ENCODE measurements around the gene ZNF618. TPM values are rescaled to one million over a fixed set of nuclear protein-coding genes. Genes with fewer than 3 reads are reported as not detected.

The ZNF618 gene
- 10.2 TPM for total RNA-seq
- long read RNA-seq, partial matches to known transcripts, result 6 of 25 reads
- long read RNA-seq, other reads (novel, unspliced or antisense), result 19 of 25 reads

GRCh38 chr9:113876151-113876992 lies at the start of gene ZNF618:
TSS of gene ZNF618 (plus strand) at chr9:113876309. CDS start at chr9:113876381, 72 bp downstream.
- H3K36me3 ChIP-seq, result no peaks in the 10 kb centered on the region
- peak; percentile 45 for TF ChIP-seq CTCF (IDR thresholded peaks at IDR 0.05)
- peak; percentile 69 to 88 for ATAC-seq
- H3K4me3 ChIP-seq, result peak within 1 kb of the TSS; percentile 83
- intact Hi-C loops (cut with DNase I), result no loop called here
- H3K27me3 ChIP-seq (ENCODE audit: low read depth), result no peaks in the 10 kb centered on the region
- peak within 1 kb of the TSS; percentile 77 for H3K27ac ChIP-seq
- peak; percentile 53 for DNase-seq
- H3K9me3 ChIP-seq, result no peaks in the 10 kb centered on the region
- peaks cover 10% of the 10 kb centered on the region for H3K4me1 ChIP-seq

- no peaks in the 10 kb centered on the region for H3K36me3 ChIP-seq
- H3K27me3 ChIP-seq (ENCODE audit: low read depth), result no peaks in the 10 kb centered on the region
- no peak for DNase-seq
- H3K27ac ChIP-seq, result no peak overlapping the region
- no peak for TF ChIP-seq CTCF (IDR thresholded peaks at IDR 0.05)
- intact Hi-C loops (cut with DNase I), result no loop called here
- no peak for ATAC-seq
- no peaks in the 10 kb centered on the region for H3K4me1 ChIP-seq
- H3K9me3 ChIP-seq, result peaks cover 13% of the 10 kb centered on the region
- H3K4me3 ChIP-seq, result no peak overlapping the region
Measured at GRCh38 chr9:113828221-113828620, 47.9 kb upstream of the ZNF618 start.

GRCh38 chr9:113837334-113837733 lies 38.8 kb upstream of the ZNF618 start:
- H3K27me3 ChIP-seq (ENCODE audit: low read depth), result no peaks in the 10 kb centered on the region
- H3K36me3 ChIP-seq, result no peaks in the 10 kb centered on the region
- no peak overlapping the region for H3K4me3 ChIP-seq
- ATAC-seq (no peak), DNase-seq (no peak)
- H3K4me1 ChIP-seq, result no peaks in the 10 kb centered on the region
- intact Hi-C loops (cut with DNase I), result no loop called here
- TF ChIP-seq CTCF (IDR thresholded peaks at IDR 0.05), result no peak
- H3K27ac ChIP-seq, result no peak overlapping the region
- H3K9me3 ChIP-seq, result peaks cover 11% of the 10 kb centered on the region

GRCh38 chr9:113842086-113842485 lies 34.0 kb upstream of the ZNF618 start:
- no peak for TF ChIP-seq CTCF (IDR thresholded peaks at IDR 0.05)
- no peaks in the 10 kb centered on the region for H3K36me3 ChIP-seq
- intact Hi-C loops (cut with DNase I), result no loop called here
- H3K9me3 ChIP-seq, result peaks cover 5% of the 10 kb centered on the region
- H3K4me3 ChIP-seq, result no peak overlapping the region
- DNase-seq (no peak), ATAC-seq (no peak)
- H3K27me3 ChIP-seq (ENCODE audit: low read depth), result no peaks in the 10 kb centered on the region
- no peak overlapping the region for H3K27ac ChIP-seq
- H3K4me1 ChIP-seq, result no peaks in the 10 kb centered on the region

GRCh38 chr9:113844466-113844865 lies 31.6 kb upstream of the ZNF618 start:
- Histone ChIP-seq H3K27ac (no peak overlapping the region), H3K27me3 (ENCODE audit: low read depth) (no peaks in the 10 kb centered on the region), H3K4me3 (no peak overlapping the region), H3K9me3 (peaks cover 5% of the 10 kb centered on the region), H3K4me1 (no peaks in the 10 kb centered on the region), H3K36me3 (no peaks in the 10 kb centered on the region)
- no peak for TF ChIP-seq CTCF (IDR thresholded peaks at IDR 0.05)
- intact Hi-C loops (cut with DNase I), result no loop called here
- ATAC-seq, result no peak
- no peak for DNase-seq

All from lower lobe of right lung (tissue), 2 donors.